Liver (tissue), 3 donors: Measurements from ENCODE around the gene PFKL.

ENCODE experiments used
- JUND ChIP-seq, 2 donors: IDR thresholded peaks; 2 replicates each; pipeline ENCODE4 v1.6.1; 2016; ENCODE audit warnings: antibody characterized with exemption in 2 of 2
- NR2F2 ChIP-seq: IDR thresholded peaks from 2 replicates; pipeline ENCODE4 v1.6.1; 2016; ENCODE audit warnings: antibody characterized with exemption
- RXRA ChIP-seq, 2 donors: IDR thresholded peaks; 2 replicates each; pipeline ENCODE4 v1.6.1; 2017 to 2018; ENCODE audit warnings: antibody characterized with exemption in 2 of 2, mild to moderate bottlenecking in 1 of 2
- TAF1 ChIP-seq: conservative IDR thresholded peaks from 2 replicates; pipeline ENCODE4 v1.6.1; 2016; ENCODE audit warnings: antibody characterized with exemption, mild to moderate bottlenecking
- TF ChIP-seq, protein P1 (sequence below): fragments of 150-350 bp; IDR thresholded peaks from 2 replicates; pipeline ENCODE4 v1.5.1; 2017; ENCODE audit warnings: improper control_type of control experiment, low read depth, low read length; ENCODE audit not compliant: missing input control
- TF ChIP-seq, protein P2 (sequence below): IDR thresholded peaks from 2 replicates; pipeline ENCODE4 v1.6.1; 2016; ENCODE audit warnings: antibody characterized with exemption
- TF ChIP-seq, protein P3 (sequence below): IDR thresholded peaks from 2 replicates; pipeline ENCODE4 v1.6.1; 2016; ENCODE audit warnings: antibody characterized with exemption
- donor health status: healthy.
- donor health status: healthy.

GRCh38 chr21:44261675-44262295 lies 38.1 kb upstream of the PFKL start, which contains the start of gene DNMT3L:
- TF ChIP-seq, protein P1, sequence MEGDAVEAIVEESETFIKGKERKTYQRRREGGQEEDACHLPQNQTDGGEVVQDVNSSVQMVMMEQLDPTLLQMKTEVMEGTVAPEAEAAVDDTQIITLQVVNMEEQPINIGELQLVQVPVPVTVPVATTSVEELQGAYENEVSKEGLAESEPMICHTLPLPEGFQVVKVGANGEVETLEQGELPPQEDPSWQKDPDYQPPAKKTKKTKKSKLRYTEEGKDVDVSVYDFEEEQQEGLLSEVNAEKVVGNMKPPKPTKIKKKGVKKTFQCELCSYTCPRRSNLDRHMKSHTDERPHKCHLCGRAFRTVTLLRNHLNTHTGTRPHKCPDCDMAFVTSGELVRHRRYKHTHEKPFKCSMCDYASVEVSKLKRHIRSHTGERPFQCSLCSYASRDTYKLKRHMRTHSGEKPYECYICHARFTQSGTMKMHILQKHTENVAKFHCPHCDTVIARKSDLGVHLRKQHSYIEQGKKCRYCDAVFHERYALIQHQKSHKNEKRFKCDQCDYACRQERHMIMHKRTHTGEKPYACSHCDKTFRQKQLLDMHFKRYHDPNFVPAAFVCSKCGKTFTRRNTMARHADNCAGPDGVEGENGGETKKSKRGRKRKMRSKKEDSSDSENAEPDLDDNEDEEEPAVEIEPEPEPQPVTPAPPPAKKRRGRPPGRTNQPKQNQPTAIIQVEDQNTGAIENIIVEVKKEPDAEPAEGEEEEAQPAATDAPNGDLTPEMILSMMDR = no peak
- TF ChIP-seq JUND (IDR thresholded peaks at IDR 0.05) (no peak), TAF1 (no peak), RXRA (IDR thresholded peaks at IDR 0.05) (no peak), NR2F2 (no peak)
- TF ChIP-seq, protein P2, sequence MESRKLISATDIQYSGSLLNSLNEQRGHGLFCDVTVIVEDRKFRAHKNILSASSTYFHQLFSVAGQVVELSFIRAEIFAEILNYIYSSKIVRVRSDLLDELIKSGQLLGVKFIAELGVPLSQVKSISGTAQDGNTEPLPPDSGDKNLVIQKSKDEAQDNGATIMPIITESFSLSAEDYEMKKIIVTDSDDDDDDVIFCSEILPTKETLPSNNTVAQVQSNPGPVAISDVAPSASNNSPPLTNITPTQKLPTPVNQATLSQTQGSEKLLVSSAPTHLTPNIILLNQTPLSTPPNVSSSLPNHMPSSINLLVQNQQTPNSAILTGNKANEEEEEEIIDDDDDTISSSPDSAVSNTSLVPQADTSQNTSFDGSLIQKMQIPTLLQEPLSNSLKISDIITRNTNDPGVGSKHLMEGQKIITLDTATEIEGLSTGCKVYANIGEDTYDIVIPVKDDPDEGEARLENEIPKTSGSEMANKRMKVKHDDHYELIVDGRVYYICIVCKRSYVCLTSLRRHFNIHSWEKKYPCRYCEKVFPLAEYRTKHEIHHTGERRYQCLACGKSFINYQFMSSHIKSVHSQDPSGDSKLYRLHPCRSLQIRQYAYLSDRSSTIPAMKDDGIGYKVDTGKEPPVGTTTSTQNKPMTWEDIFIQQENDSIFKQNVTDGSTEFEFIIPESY = no peak
- TF ChIP-seq, protein P3, sequence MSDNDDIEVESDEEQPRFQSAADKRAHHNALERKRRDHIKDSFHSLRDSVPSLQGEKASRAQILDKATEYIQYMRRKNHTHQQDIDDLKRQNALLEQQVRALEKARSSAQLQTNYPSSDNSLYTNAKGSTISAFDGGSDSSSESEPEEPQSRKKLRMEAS = no peak
